Raji (cell line): ENCODE measurements around the gene OR52E4.

ENCODE experiments used
- POLR2A ChIP-seq: IDR thresholded peaks from 2 replicates; pipeline ENCODE4 v1.6.1; 2011; ENCODE audit warnings: low read depth, low read length, control low read depth; ENCODE audit not compliant: insufficient read depth

OR52E4 gene

DNA sequence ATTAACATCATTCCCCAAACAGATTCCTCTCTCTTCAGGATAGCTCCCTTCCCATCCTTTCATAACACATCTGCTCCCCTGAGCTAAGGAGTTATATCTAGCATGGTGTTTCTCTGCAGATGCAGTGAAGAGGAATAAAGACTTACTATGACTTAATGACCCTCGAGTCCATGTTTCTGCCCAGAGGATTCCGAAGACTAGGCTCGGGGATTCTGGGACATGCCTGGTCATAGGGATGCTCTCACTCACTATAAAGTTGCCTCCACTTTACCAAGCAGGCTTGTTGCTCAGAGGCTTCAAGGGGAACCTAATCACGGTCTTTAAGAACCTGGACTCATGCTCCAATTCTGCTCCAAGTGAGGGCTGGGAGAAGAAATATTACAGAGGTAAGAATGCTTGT, at the start of gene OR52E4:
OR52E4 (plus strand) TSS at position 301 of the 400 bp plus-strand sequence. CDS start 3,664 bp downstream, outside the sequence.
- TF ChIP-seq POLR2A = no peak

DNA sequence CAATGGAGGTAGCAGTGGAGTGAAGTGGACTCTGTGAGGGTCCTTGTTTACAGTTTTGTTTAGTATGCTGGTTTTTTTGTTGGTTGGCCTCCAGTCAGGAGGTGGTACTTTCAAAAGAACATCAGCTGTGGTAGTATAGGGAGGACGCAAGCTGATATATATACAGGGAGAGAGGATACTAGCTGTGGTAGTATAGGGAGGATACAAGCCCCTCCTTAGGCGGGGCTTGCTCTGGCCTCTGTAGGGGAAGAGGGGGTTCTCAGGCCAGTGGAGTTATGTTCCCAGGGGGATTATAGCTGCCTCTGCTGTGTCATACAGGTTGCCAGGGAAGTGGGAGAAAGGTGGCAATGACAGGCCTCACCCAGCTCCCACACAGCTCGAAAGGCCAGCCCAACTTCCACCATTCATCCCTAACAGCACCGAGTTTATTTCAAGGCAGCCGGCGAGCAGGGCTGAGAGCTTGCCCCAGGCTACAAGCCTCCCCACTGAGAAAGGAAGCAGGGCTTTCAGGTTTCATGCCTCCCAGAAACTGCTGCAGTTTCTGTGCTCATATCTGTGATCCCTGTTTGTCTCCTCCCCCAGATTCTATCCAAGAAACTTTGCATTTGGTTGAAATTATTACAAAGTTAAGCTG, 49.1 kb upstream of the OR52E4 start:
- TF ChIP-seq POLR2A = no peak

DNA sequence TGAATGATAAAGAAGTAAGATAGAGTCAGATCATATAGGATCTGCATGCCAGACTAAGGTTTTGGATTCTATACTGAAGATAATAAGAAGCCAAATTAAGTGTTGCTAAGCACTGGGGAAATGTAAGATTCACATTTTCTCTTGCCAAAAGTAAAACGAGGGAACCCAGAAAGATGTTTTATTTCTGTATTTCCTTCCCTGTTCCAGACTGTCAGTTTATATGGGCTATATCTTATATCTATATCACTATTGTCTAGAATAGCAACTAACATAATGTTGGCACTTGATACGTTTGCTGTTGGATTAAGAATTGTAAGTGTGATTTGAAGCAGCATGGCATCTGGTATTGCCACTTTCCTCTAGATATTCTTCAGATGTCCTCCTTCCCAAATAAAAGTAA, 47.0 kb upstream of the OR52E4 start:
- TF ChIP-seq POLR2A = no peak

DNA sequence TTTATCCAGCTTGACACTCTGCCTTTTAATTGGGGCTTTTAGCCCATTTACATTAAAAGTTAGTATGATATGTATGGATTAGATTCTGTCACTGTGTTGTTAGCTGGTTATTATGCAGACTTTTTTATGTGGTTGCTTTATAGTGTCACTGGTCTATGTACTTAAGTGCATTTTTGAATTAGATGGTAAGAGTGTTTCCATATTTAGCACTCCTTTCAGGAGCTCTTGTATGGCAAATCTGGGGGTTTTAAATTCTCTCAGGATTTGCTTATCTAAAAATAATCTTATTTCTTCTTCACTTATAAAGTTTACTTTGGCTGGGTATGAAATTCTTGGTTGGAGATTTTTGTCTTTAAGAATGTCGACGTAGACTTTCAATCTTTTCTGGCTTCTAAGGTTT, 42.7 kb upstream of the OR52E4 start:
- no peak for TF ChIP-seq POLR2A

DNA sequence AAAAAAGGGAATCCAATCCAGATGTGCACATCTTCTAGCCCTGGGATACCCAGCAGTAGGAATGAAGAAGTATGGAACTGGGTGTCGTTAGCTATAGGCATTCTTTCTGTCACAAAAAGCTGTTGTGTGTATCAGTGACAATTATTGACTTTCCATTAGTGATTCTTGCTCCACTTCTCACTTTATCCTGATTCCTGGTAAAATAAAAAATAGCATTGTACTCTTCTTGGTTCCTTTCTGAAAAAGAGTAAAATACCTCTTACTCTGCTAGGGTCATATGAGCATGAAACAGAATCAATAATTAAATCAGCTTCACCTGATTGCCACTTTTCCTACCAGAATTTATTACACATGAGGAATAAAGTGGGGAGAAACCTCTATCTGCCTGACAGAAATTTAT, 38.6 kb upstream of the OR52E4 start, which contains the start of gene OR52E6:
OR52E6 (minus strand) TSS at position 101 of the 400 bp plus-strand sequence; CDS start at position 101, 0 bp downstream.
- no peak for TF ChIP-seq POLR2A

DNA sequence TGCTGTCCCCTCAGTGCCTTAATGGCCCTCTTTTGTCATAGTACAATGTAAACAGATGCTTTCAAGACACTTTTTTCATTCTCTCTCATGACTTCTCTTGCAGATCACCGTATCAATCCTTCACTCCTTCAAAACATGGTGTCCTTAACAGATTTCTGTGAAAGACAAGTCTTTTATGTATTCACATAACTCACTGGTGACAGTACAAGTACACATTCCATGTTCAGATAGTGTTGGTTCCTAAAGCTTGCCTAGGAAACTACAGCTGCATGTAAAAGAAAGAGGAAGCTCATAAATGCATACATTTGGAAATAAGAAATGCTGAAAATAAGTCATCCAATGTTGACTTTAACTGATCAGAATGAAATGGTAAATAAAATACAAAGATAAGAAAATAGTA, 33.7 kb upstream of the OR52E4 start:
- no peak for TF ChIP-seq POLR2A

- TF ChIP-seq POLR2A = no peak
Measured at GRCh38 chr11:5847711-5848110, 32.7 kb upstream of the OR52E4 start.

- no peak for TF ChIP-seq POLR2A
Measured at GRCh38 chr11:5851002-5851401, 29.4 kb upstream of the OR52E4 start.

GRCh38 chr11:5857590-5857989, 22.8 kb upstream of the OR52E4 start, which contains the start of gene OR52E8:
Gene OR52E8 (minus strand): TSS chr11:5857690. CDS start chr11:5857690, 0 bp downstream.
- no peak for TF ChIP-seq POLR2A

DNA sequence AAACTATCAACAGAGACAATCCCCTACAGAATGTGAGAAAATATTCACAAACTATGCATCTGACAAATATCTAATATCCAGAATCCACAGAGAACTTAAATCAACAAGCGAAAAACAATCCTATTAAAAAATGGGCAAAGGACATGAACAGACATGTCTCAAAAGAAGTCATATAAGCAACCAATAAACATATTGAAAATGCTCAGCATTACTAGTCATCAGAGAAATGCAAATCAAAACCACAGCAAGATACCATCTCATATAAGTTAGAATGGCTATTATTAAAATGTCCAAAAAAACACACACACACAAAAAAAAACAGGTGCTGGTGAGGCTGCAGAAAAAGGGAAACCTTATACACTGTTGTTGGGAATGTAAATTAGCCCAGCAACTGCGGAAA, 14.6 kb upstream of the OR52E4 start:
- no peak for TF ChIP-seq POLR2A

- no peak for TF ChIP-seq POLR2A
Measured at GRCh38 chr11:5878564-5878963, 1.9 kb upstream of the OR52E4 start.

DNA sequence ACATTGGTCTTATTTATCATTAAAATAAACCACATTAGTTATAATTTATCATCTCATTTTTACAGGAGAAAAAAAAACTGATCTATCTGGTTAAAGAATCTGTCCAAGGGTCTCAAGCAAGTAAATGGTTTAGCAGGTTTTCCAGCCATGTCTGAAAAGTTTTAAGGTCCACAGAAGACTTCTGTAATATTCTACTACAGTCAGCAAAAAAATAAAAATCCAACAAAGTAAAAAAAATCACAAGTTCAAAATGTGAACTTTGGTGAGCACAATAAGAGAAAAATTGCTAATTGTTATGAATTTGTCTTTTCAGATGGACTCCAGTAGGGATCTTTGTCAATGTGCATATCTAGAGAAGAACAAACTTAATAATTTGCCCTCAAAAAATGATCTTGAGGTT, 1.3 kb downstream of the OR52E4 start:
- no peak for TF ChIP-seq POLR2A

GRCh38 chr11:5887172-5887571, 6.7 kb downstream of the OR52E4 start:
- TF ChIP-seq POLR2A = no peak

- TF ChIP-seq POLR2A = no peak
Measured at GRCh38 chr11:5887661-5888060, 7.2 kb downstream of the OR52E4 start.

DNA sequence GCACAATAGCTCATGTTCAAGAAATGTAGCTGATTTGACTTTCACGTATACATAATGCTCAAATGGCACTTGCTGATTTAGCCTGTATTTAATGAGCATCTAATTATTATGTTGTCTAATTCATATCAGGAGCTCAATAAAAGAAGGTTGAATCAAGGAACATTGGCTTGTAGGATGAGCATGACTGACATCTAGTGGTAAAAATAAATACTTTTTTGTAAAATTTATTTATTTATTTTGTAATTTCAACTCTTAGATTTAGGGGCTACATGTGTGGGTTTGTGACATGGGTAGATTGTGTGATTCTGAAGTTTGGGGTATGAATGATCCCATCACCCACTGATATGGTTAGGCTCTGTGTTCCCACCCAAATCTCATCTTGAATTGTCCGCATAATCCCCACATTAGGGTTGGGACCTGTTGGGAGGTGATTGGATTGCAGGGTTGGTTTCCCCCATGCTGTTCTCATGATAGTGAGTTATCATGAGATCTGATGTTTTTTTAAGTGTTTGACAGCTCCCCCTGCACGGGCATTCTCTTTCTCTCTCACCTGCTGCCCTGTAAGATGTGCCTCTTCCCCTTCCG, 10.9 kb downstream of the OR52E4 start:
- TF ChIP-seq POLR2A = no peak

DNA sequence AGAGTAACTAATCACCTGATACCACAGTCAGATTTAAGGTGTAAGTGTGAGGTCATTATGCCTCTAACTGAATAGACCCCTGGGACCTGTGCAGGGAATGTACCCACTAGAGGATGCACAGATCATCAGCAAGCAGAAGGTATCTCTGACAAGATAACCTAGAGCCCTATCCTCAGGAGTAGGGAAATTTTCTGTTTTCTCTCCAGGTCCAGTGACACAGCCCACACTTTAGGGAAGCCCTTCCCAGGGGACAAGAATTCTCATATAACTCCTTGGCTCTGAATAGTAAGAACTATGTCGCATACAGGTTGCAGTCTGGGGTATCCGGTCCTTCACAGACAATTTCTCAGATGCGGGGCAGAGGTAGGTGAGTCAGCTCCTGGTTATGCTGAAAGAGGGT, 12.5 kb downstream of the OR52E4 start, which contains the start of gene OR52E5:
OR52E5 (plus strand) TSS at position 301 of the 400 bp plus-strand sequence. CDS start 7,569 bp downstream, outside the sequence.
- no peak for TF ChIP-seq POLR2A

DNA sequence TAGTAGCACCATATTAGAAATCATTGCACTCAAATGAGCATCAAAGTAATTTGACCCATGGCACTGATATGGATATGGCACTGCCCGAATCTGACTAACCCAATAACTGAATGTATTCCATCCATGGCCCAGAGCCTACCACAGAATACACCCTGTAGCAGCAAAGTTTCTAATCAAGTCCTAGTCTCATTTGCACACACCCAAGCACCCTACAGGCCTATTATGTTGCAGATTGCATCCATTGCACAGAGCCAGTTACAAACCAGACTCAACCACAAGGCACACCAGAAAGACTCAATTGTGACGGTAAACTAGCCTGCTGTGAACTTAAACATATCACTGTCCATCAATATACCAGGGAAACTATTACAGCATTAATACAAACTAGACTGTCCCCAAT, 19.1 kb downstream of the OR52E4 start:
- no peak for TF ChIP-seq POLR2A

DNA sequence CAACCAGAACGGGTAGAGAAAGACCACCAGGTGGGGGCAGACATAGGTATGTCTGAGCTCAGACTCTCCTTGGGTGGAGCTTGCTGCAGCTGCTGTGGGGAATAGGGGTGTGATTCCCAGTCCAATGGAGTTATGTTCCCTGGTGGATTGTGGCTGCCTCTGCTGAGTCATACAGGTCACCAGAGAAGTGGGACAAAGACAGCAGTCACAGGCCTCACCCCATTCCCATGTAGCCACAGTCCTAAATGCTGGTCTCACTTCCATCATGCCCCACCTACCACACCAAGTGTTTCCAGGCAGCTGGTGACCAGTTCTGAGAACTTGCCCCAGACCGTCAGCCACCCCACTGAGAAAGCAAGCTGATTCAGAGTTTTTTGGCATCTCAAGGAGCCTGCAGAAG, 30.1 kb downstream of the OR52E4 start:
- TF ChIP-seq POLR2A = no peak
